H9 (cell line): ENCODE measurements around the gene ABHD16A. TPM values are rescaled to one million over a fixed set of nuclear protein-coding genes. Genes with fewer than 3 reads are reported as not detected.

Experiments used
- DNase-seq: peaks from one replicate; pipeline ENCODE4 v3.0.0-alpha.2; 2017
- H2AFZ ChIP-seq: one replicate; pipeline ENCODE4 v1.6.1; 2013; ENCODE audit warnings: mild to moderate bottlenecking, low read length, control low read depth, moderate library complexity
- H2AK5ac ChIP-seq: 2 replicates; pipeline ENCODE4 v1.6.1; 2013; ENCODE audit warnings: low read length, control low read depth, mixed read lengths; ENCODE audit not compliant: insufficient read length
- H2BK120ac ChIP-seq: one replicate; pipeline ENCODE4 v1.6.1; 2013; ENCODE audit warnings: low read depth, mild to moderate bottlenecking, low read length, control low read depth, inconsistent platforms; ENCODE audit not compliant: poor library complexity, severe bottlenecking
- H2BK12ac ChIP-seq: 2 replicates; pipeline ENCODE4 v1.6.1; 2013; ENCODE audit warnings: low read length, control low read depth, mixed read lengths, low read depth; ENCODE audit not compliant: insufficient read length
- H2BK15ac ChIP-seq: 2 replicates; pipeline ENCODE4 v1.6.1; 2013; ENCODE audit warnings: low read depth, low read length, control low read depth
- H2BK20ac ChIP-seq: one replicate; pipeline ENCODE4 v1.6.1; 2013; ENCODE audit warnings: low read depth, mild to moderate bottlenecking, low read length, control low read depth, inconsistent platforms; ENCODE audit not compliant: poor library complexity, severe bottlenecking
- H2BK5ac ChIP-seq: 2 replicates; pipeline ENCODE4 v1.6.1; 2013; ENCODE audit warnings: low read length, control low read depth, mixed read lengths; ENCODE audit not compliant: insufficient read length
- H3K14ac ChIP-seq: 2 replicates; pipeline ENCODE4 v1.6.1; 2013; ENCODE audit warnings: low read length, control low read depth; ENCODE audit not compliant: insufficient read depth
- H3K18ac ChIP-seq: 2 replicates; pipeline ENCODE4 v1.6.1; 2013; ENCODE audit warnings: low read depth, mild to moderate bottlenecking, mixed read lengths, low read length, control low read depth; ENCODE audit not compliant: insufficient read length
- H3K23ac ChIP-seq: 2 replicates; pipeline ENCODE4 v1.6.1; 2013; ENCODE audit warnings: low read length, control low read depth, mixed read lengths, low read depth; ENCODE audit not compliant: insufficient read length
- H3K23me2 ChIP-seq: 2 replicates; pipeline ENCODE4 v1.6.1; 2013; ENCODE audit warnings: low read depth, mild to moderate bottlenecking, mixed read lengths, low read length, control low read depth; ENCODE audit not compliant: insufficient read length, poor library complexity, severe bottlenecking
- H3K27ac ChIP-seq: 2 replicates; pipeline ENCODE4 v1.5.1; 2013; ENCODE audit warnings: low read length, control low read depth, mixed read lengths, low read depth; ENCODE audit not compliant: insufficient read length
- H3K27me3 ChIP-seq: 2 replicates; pipeline ENCODE4 v1.6.1; 2013; ENCODE audit warnings: low read length, control low read depth, inconsistent platforms; ENCODE audit not compliant: insufficient read depth
- H3K4ac ChIP-seq: 2 replicates; pipeline ENCODE4 v1.6.1; 2013; ENCODE audit warnings: low read depth, mild to moderate bottlenecking, control low read depth, inconsistent platforms, low read length, moderate library complexity
- H3K4me1 ChIP-seq: 2 replicates; pipeline ENCODE4 v1.6.1; 2013; ENCODE audit warnings: low read length, control low read depth, inconsistent platforms; ENCODE audit not compliant: insufficient read depth
- H3K4me2 ChIP-seq: 2 replicates; pipeline ENCODE4 v1.6.1; 2013; ENCODE audit warnings: low read length, control low read depth, mixed read lengths; ENCODE audit not compliant: insufficient read length, insufficient read depth
- H3K56ac ChIP-seq: 2 replicates; pipeline ENCODE4 v1.6.1; 2013; ENCODE audit warnings: low read depth, mild to moderate bottlenecking, mixed read lengths, low read length, control low read depth; ENCODE audit not compliant: insufficient read length
- H3K79me1 ChIP-seq: 2 replicates; pipeline ENCODE4 v1.6.1; 2013; ENCODE audit warnings: low read depth, mild to moderate bottlenecking, moderate library complexity, low read length, control low read depth, inconsistent platforms; ENCODE audit not compliant: insufficient read depth, poor library complexity, severe bottlenecking
- H3K79me2 ChIP-seq: 2 replicates; pipeline ENCODE4 v1.6.1; 2013; ENCODE audit warnings: low read length, control low read depth, inconsistent platforms; ENCODE audit not compliant: insufficient read depth
- H3K9ac ChIP-seq: 2 replicates; pipeline ENCODE4 v1.6.1; 2013; ENCODE audit warnings: low read length, control low read depth, mixed read lengths; ENCODE audit not compliant: insufficient read length; ENCODE audit errors: extremely low read depth
- H3K9me3 ChIP-seq: one replicate; pipeline ENCODE4 v1.6.1; 2013; ENCODE audit warnings: low read depth, low read length, inconsistent platforms; ENCODE audit not compliant: control insufficient read depth
- H3T11ph ChIP-seq: one replicate; pipeline ENCODE4 v1.6.1; 2013; ENCODE audit warnings: mild to moderate bottlenecking, low read length, control low read depth, inconsistent platforms
- H4K20me1 ChIP-seq: one replicate; pipeline ENCODE4 v1.6.1; 2013; ENCODE audit not compliant: control insufficient read depth, insufficient read length, insufficient read depth
- H4K5ac ChIP-seq: 2 replicates; pipeline ENCODE4 v1.6.1; 2013; ENCODE audit warnings: low read depth, mild to moderate bottlenecking, mixed read lengths, low read length, control low read depth; ENCODE audit not compliant: insufficient read length
- H4K8ac ChIP-seq: replicated peaks from 2 replicates; pipeline ENCODE4 v1.6.1; 2013; ENCODE audit warnings: low read length, control low read depth, mixed read lengths, low read depth; ENCODE audit not compliant: insufficient read length
- H4K91ac ChIP-seq: 2 replicates; pipeline ENCODE4 v1.6.1; 2013; ENCODE audit warnings: low read depth, mild to moderate bottlenecking, moderate library complexity, mixed read lengths, low read length, control low read depth; ENCODE audit not compliant: insufficient read length
- H3K27ac Mint-ChIP-seq, 3 experiments: 2 replicates in 2 of 3; 3 replicates in 1 of 3; pipeline ENCODE4 v1.8.0; 2020 to 2021; ENCODE audit warnings: mixed read lengths in 3 of 3, mild to moderate bottlenecking in 1 of 3, moderate library complexity in 1 of 3
- H3K27me3 Mint-ChIP-seq: 2 replicates; pipeline ENCODE4 v1.8.0; 2021; ENCODE audit warnings: low read depth, mild to moderate bottlenecking, moderate library complexity, mixed read lengths
- H3K36me3 Mint-ChIP-seq, 3 experiments: 2 replicates in 2 of 3; 3 replicates in 1 of 3; pipeline ENCODE4 v1.8.0; 2020 to 2021; ENCODE audit warnings: low read depth in 3 of 3, mixed read lengths in 3 of 3; ENCODE audit not compliant: insufficient read depth in 1 of 3
- H3K4me1 Mint-ChIP-seq, 2 experiments: 2 replicates each; pipeline ENCODE4 v1.8.0; 2020; ENCODE audit warnings: mixed read lengths in 2 of 2
- H3K4me3 Mint-ChIP-seq, 2 experiments: 2 replicates in 1 of 2; 3 replicates in 1 of 2; pipeline ENCODE4 v1.8.0; 2020 to 2021; ENCODE audit warnings: mild to moderate bottlenecking in 2 of 2, mixed read lengths in 2 of 2, moderate library complexity in 1 of 2
- H3K9me3 Mint-ChIP-seq, 2 experiments: 2 replicates in 1 of 2; 3 replicates in 1 of 2; pipeline ENCODE4 v1.8.0; 2020; ENCODE audit warnings: mild to moderate bottlenecking in 2 of 2, mixed read lengths in 2 of 2, moderate library complexity in 1 of 2
- WGBS: extraction: QIAGEN DNeasy Blood & Tissue Kit; methylation state at CpG from one replicate; pipeline ENCODE4 v1.1.7; 2013; ENCODE audit warnings: missing lambda C conversion rate, low lambda C conversion rate, mixed read lengths; ENCODE audit not compliant: insufficient read length; ENCODE audit errors: extremely low coverage; 5-methylcytosine and 5-hydroxymethylcytosine counted together
- total RNA-seq: library from RNA; stranded (reverse); gene quantifications from 2 replicates; pipeline ENCODE4 v1.2.1, GENCODE V29; 2021
- TF ChIP-seq, protein P1 (sequence below): fragments of 200-600 bp; sonication (generic); conservative IDR thresholded peaks from 3 replicates; pipeline ENCODE4 v1.8.0; 2021; ENCODE audit warnings: antibody characterized with exemption, mild to moderate bottlenecking

The ABHD16A gene
- total RNA-seq, 1 experiment from 2014 or later: 34.4 TPM

DNA sequence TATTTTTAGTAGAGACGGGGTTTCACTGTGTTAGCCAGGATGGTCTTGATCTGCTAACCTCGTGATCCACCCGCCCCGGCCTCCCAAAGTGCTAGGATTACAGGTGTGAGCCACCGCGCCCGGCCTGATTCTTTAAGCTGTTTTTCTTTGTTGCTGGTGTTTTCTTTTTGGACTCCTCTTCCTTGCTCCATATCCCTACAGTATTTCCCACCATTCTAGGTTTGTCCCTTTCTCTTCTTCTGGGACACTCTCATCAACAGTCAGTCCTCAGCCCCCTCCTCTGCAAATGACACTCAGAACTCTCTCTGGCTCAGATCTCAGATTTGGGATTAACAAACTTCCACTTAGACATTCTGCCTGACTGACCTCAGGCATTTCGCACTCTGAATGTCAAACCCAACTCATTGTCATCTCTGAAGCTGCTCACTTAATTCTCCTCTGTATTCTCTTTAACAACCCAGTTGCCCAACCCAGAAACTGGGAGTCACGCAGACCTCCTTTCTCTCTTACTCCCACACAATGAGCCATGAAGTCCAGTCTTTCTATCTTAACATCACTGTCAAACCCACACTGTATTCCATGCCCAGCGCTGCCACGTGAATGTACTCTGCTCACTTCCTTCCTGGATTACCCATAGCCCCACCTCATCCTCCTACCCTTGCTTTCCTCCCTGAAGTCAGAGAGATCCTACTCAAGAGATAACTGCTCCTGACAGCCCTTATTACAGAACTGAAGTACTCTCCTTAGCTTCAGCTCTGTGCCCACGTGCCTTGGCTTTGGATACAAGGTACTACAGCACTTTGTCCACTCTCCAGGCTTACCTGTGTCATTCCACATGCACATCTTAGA, 22.6 kb upstream of the ABHD16A start:
- no peak overlapping the region for H2BK5ac ChIP-seq
- H2BK15ac ChIP-seq: no peak overlapping the region
- H2BK12ac ChIP-seq: no peak overlapping the region
- no peak overlapping the region for H2BK20ac ChIP-seq
- H3K4me2 ChIP-seq: no peak overlapping the region
- peaks cover 9% of the 10 kb centered on the region for H3K23me2 ChIP-seq
- H2AFZ ChIP-seq: no peak overlapping the region
- H3T11ph ChIP-seq: no peak overlapping the region
- no peak overlapping the region for H3K18ac ChIP-seq
- Mint-ChIP-seq H3K9me3 (no peaks in the 10 kb centered on the region; a peak in 2 of 5 replicates), H3K27me3 (no peaks in the 10 kb centered on the region), H3K27ac (peak overlapping the region in 1 of 3 experiments; percentile 4; a peak in 2 of 7 replicates), H3K4me1 (peaks cover 14 to 16% of the 10 kb centered on the region in 2 experiments), H3K36me3 (peaks cover 15 to 41% (median 39%) of the 10 kb centered on the region in 3 experiments), H3K4me3 (no peak overlapping the region)
- no peaks in the 10 kb centered on the region for H3K4me1 ChIP-seq
- no peak overlapping the region for H3K27ac ChIP-seq
- no peak overlapping the region for H4K8ac ChIP-seq
- no peak overlapping the region for H3K4ac ChIP-seq
- no CpG with 5 or more reads among the region's 12 CpGs for WGBS
- no peak overlapping the region for H4K5ac ChIP-seq
- H3K9me3 ChIP-seq: no peaks in the 10 kb centered on the region
- DNase-seq: no peak
- no peak overlapping the region for H2BK120ac ChIP-seq
- no peak overlapping the region for H3K9ac ChIP-seq
- no peaks in the 10 kb centered on the region for H3K27me3 ChIP-seq
- H4K91ac ChIP-seq: no peak overlapping the region
- no peaks in the 10 kb centered on the region for H3K79me2 ChIP-seq
- no peaks in the 10 kb centered on the region for H3K79me1 ChIP-seq
- no peak overlapping the region for H2AK5ac ChIP-seq
- no peak overlapping the region for H3K56ac ChIP-seq
- no peak overlapping the region for H3K14ac ChIP-seq
- no peak overlapping the region for H3K23ac ChIP-seq
- H4K20me1 ChIP-seq: no peaks in the 10 kb centered on the region
- TF ChIP-seq, protein P1, sequence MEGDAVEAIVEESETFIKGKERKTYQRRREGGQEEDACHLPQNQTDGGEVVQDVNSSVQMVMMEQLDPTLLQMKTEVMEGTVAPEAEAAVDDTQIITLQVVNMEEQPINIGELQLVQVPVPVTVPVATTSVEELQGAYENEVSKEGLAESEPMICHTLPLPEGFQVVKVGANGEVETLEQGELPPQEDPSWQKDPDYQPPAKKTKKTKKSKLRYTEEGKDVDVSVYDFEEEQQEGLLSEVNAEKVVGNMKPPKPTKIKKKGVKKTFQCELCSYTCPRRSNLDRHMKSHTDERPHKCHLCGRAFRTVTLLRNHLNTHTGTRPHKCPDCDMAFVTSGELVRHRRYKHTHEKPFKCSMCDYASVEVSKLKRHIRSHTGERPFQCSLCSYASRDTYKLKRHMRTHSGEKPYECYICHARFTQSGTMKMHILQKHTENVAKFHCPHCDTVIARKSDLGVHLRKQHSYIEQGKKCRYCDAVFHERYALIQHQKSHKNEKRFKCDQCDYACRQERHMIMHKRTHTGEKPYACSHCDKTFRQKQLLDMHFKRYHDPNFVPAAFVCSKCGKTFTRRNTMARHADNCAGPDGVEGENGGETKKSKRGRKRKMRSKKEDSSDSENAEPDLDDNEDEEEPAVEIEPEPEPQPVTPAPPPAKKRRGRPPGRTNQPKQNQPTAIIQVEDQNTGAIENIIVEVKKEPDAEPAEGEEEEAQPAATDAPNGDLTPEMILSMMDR: no peak
